ENCODE data around the gene CDK3. TPM values are rescaled to one million over a fixed set of nuclear protein-coding genes. Genes with fewer than 3 reads are reported as not detected.
A peak's percentile ranks its signal among the peaks of the same experiment; 100 is the strongest.
"Not testable (repeated sequence)": the region's sequence is repeated elsewhere in the genome, so short reads cannot be mapped to it uniquely, and the experiment has no call there.

Gene CDK3
- total RNA-seq, 1 donor from 2014 or later = 3.0 TPM

- peak; percentile 28 for DNase-seq (ENCODE audit: low read depth)
Observed at GRCh38 chr17:76038050-76038449, 37.4 kb downstream of the CDK3 start.

GRCh38 chr17:76039121-76039520 is 38.5 kb downstream of the CDK3 start:
- no peak for DNase-seq (ENCODE audit: low read depth)

- DNase-seq (ENCODE audit: low read depth) = no peak
Observed at GRCh38 chr17:76040376-76040775, 39.7 kb downstream of the CDK3 start.

- DNase-seq (ENCODE audit: low read depth) = not testable (repeated sequence)
Observed at GRCh38 chr17:76042868-76043267, 42.2 kb downstream of the CDK3 start.

DNA sequence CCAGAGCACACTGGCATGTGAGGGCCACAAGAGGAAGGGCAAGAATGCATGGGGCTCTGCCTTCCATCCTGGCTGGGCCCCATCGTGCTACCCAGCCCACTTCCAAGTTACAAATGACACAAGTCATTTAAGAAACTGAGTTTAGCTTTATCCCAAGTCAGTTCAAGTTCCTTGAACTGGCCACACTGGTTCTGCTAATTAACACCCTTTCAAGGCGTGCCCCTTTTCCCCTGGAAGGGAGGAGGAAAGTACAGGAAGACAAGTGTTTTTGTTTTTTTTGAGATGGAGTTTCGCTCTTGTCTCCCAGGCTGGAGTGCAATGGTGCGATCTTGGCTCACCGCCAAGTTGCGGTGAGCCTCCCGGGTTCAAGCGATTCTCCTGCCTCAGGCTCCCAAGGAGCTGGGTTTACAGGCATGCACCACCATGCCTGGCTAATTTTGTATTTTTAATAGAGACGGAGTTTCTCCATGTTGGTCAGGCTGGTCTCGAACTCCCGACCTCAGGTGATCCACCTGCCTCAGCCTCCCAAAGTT is 43.9 kb downstream of the CDK3 start:
- not testable (repeated sequence) for DNase-seq (ENCODE audit: low read depth)

- no peak for DNase-seq (ENCODE audit: low read depth)
Observed at GRCh38 chr17:76046064-76046463, 45.4 kb downstream of the CDK3 start.

GRCh38 chr17:76048025-76048605 is 47.5 kb downstream of the CDK3 start:
- no peak for DNase-seq (ENCODE audit: low read depth)

- DNase-seq (ENCODE audit: low read depth) = peak; percentile 7
Observed at GRCh38 chr17:76048711-76049110, 48.1 kb downstream of the CDK3 start.

DNA sequence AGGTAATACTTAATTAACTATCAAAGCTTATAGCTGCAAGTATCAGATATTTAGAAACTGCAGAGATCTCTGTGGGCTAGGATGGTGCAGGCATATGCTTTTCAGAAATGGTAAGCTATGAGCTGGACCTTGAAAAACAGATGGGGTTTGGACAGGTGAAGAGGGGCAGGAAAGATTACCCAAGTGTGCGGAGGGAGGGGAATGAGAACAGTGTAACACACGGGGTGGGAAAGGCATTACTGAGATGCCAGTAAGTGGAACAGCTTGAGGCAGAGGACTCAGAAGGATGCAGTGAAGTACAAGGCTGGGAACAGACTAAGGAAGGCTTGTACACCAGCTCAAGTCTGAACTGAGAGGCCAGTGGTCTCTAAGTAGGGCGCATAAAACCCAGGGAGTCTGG is 48.6 kb downstream of the CDK3 start:
- no peak for DNase-seq (ENCODE audit: low read depth)

- DNase-seq (ENCODE audit: low read depth) = no peak
Observed at GRCh38 chr17:76049836-76050537, 49.3 kb downstream of the CDK3 start.

DNA sequence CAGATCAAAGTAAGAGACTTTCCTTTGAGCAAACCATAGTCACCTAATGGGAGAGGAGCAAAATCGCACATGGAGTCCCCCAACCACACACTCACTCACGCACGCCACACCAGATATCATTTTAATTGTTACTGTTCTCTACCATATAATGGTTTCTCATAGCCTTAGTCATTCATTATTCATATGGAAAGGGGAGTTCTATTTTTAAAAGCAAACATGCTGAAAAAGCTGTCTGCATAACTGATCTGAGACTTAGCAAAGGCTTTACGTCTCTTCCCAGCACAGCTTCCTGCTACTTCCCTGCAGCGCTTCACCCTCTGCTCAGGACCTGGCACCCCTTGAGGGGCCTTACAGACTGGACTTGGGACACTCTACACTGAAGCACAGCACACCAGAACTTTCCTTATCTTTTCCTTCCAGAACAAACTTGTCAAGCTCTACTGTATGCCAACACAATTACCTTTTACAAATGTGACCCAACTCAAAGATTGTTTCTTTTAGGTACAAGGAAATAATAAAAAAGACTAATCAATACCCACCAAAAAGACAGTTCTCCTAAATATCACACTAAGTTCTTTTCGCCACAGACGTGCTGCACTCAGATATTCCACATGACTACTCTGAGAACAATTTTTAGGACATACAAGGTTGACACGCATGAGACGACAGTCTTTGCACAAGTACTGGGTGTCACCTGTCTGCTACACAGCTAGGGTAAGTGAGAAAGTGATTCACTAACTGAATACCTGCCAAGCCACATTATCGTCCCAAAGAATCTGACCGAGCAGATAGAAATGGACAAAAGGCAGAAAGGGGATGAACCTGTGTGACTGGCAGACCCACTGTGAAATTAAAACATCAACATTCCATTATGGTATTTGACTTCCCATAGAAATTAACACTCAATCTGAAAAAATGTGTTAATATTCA is 50.1 kb downstream of the CDK3 start:
- peak; percentile 91 for DNase-seq (ENCODE audit: low read depth)

- DNase-seq (ENCODE audit: low read depth) = peak; percentile 82
Observed at GRCh38 chr17:76051561-76051960, 50.9 kb downstream of the CDK3 start.

DNA sequence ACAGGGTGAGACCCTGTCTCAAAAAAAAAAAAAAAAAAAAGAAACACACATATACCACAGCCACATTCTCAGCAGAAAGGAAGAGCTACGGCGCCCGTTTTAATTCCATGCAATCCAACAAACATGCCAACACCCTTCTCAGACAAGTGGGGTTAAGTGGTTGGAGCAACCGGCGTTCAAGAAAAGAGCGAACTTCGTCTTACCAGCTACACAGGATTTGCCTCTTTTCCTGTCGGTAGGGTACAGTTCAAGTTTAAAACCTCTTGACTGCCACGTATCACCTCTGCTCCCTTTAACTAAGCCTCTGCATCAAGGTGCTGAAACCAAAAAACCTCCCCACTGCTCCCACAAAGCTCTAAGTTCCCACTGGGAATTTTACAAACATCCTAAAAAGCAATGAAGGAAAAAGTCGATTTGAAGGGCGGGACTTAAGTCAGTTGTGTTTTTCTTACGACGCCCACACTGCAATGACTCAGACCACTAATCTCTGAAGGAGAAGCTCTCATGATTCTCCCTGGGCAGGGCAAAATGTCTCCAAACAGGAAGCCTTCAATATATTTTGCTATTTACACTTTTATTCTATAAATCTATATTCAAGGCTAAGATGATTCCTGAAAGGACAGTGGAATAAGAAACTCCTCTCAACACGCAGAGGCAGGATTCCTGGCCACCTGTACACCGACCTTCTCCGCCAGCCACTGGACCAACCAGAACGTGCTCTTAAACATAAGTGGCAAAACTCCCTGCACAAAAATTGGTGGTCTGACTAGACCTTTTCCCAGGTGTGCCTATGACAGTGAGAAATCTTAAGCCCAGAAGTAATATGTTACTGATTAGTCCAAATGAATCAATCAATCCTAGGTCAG is 52.8 kb downstream of the CDK3 start:
- peak; percentile 88 for DNase-seq (ENCODE audit: low read depth)

DNA sequence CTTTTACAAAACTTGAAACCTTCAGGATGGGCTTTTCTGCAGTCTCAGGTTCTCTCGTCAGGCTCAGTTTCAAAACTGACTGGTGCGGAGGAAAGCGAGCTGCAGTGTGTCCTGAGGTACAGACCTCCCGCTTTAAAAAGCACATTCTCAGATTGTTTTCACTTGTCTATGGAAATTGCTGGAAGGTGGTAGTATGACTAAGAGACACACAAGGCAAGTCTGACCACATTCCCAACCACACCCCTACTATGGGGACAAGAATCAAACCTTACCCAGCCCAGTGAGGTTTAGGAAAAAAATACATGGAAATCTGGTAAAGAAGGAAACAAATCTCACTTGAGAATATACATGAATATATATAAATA is 53.4 kb downstream of the CDK3 start:
- DNase-seq (ENCODE audit: low read depth) = peak; percentile 88

Other genes starting within 250 kb of the CDK3 start
- 16.6 and 51.2 TPM in 2 replicates for gene GALK1, start 235.7 kb upstream of the CDK3 start, total RNA-seq
- 6.6 and 17.2 TPM in 2 replicates for gene UNK, start 216.0 kb upstream of the CDK3 start, total RNA-seq
- 0.70 and 0.87 TPM in 2 replicates for gene UNC13D, start 156.5 kb upstream of the CDK3 start, total RNA-seq
- 21.2 and 37.5 TPM in 2 replicates for gene WBP2, start 145.5 kb upstream of the CDK3 start, total RNA-seq
- 36.9 and 39.9 TPM in 2 replicates for gene TRIM47, start 122.3 kb upstream of the CDK3 start, total RNA-seq
- 14.7 and 16.5 TPM in 2 replicates for gene TRIM65, start 103.9 kb upstream of the CDK3 start, total RNA-seq
- 32.1 and 33.9 TPM in 2 replicates for gene MRPL38, start 96.0 kb upstream of the CDK3 start, total RNA-seq
- gene FBF1, start 59.8 kb upstream of the CDK3 start, total RNA-seq = 3.6 and 10.9 TPM in 2 replicates
- 96.4 and 104 TPM in 2 replicates for gene ACOX1, start 21.7 kb upstream of the CDK3 start, total RNA-seq
- 15.5 and 17.2 TPM in 2 replicates for gene TEN1, start 21.6 kb upstream of the CDK3 start, total RNA-seq
- 14.1 and 14.4 TPM in 2 replicates for gene EVPL, start 26.5 kb downstream of the CDK3 start, total RNA-seq
- gene SRP68, start 71.7 kb downstream of the CDK3 start, total RNA-seq = 21.9 and 85.4 TPM in 2 replicates
- gene GALR2, start 73.9 kb downstream of the CDK3 start, total RNA-seq = 0.10 TPM in 1 of 2 replicates, not detected in the other
- not detected in 2 replicates for gene ZACN, start 78.3 kb downstream of the CDK3 start, total RNA-seq
- 74.1 and 116 TPM in 2 replicates for gene EXOC7, start 102.9 kb downstream of the CDK3 start, total RNA-seq
- 0.17 and 1.1 TPM in 2 replicates for gene FOXJ1, start 140.4 kb downstream of the CDK3 start, total RNA-seq
- gene RNF157, start 239.6 kb downstream of the CDK3 start, total RNA-seq = 2.1 and 3.6 TPM in 2 replicates

Data from renal cortical epithelial cell (primary cell).